Lower leg skin (tissue), 3 donors: ENCODE measurements around the gene PCGF2.

Experiments
- CTCF ChIP-seq, 3 donors: fragments of 450-650 bp; IDR thresholded peaks; one replicate each; pipeline ENCODE4 v1.5.1; 2016; ENCODE audit warnings: antibody characterized with exemption in 3 of 3, mild to moderate bottlenecking in 3 of 3, moderate library complexity in 2 of 3
- POLR2A ChIP-seq, 2 donors: fragments of 450-650 bp; IDR thresholded peaks; one replicate each; pipeline ENCODE4 v1.6.1; 2016 to 2017; ENCODE audit warnings: antibody characterized with exemption in 2 of 2, mild to moderate bottlenecking in 1 of 2, moderate library complexity in 1 of 2

DNA sequence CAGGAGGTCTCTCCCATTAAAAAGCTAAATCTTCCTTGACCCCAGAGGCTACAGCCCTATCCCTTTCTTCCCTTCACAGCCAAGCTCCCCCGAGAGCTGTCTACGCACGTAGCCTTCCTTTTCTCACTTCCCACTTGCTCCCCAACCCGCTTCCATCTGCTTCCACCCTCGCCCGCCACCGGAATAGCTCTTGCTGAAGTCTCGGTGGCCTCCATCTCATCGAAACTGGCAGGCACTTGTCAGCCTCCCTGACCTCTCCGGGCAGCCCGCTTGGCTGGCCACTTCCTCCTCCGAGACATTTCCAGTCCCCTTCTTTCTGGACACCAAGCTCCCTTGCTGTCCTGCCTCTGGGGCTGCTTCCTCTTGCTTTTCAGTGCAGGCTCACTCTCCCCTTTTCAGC is 62.6 kb downstream of the PCGF2 start:
- TF ChIP-seq CTCF (IDR thresholded peaks at IDR 0.05) (no peak), POLR2A (IDR thresholded peaks at IDR 0.05) (no peak)
